ENCODE results near the gene RUFY3. TPM values are rescaled to one million over a fixed set of nuclear protein-coding genes. Genes with fewer than 3 reads are reported as not detected.

RUFY3 gene
- total RNA-seq, 1 experiment from 2014 or later, result 25.1 TPM

- no peaks in the 10 kb centered on the region for H3K4me1 ChIP-seq (ENCODE audit: insufficient read depth, low read length, poor library complexity, severe bottlenecking)
- H3K27me3 ChIP-seq (replicated peaks; ENCODE audit: insufficient read depth, low read depth, low read length, poor library complexity), result no peaks in the 10 kb centered on the region
- no peaks in the 10 kb centered on the region for H3K36me3 ChIP-seq (ENCODE audit: insufficient read depth, low read length, poor library complexity, severe bottlenecking)
- ChIA-PET CTCF (no interaction called here), POLR2A (ENCODE audit: low non-redundant PET) (no interaction called here)
- no peaks in the 10 kb centered on the region for H3K9me3 ChIP-seq (ENCODE audit: low read depth, low read length, poor library complexity, severe bottlenecking)
- TF ChIP-seq EZH2 (IDR thresholded peaks at IDR 0.05; ENCODE audit: borderline replicate concordance, low read depth, low read length, poor library complexity, severe bottlenecking) (no peak), CTCF (conservative IDR thresholded peaks at IDR 0.05; ENCODE audit: low read depth, low read length) (no peak)
- no peak for DNase-seq (ENCODE audit: low spot score)
- no TSS peak for BruUV-seq (replicated peaks)
- intact Hi-C loops (cut with micrococcal nuclease; ENCODE audit: unreplicated experiment), result no loop called here
- H3K27ac ChIP-seq (ENCODE audit: low read depth, low read length, poor library complexity, severe bottlenecking), result no peak overlapping the region
- H3K4me3 ChIP-seq (ENCODE audit: low read depth, low read length, poor library complexity, severe bottlenecking), result no peak overlapping the region
Observed at GRCh38 chr4:70772929-70773555, 51.3 kb downstream of the RUFY3 start.

GRCh38 chr4:70778888-70779422, 57.2 kb downstream of the RUFY3 start:
- Histone ChIP-seq H3K4me1 (ENCODE audit: insufficient read depth, low read length, poor library complexity, severe bottlenecking) (no peaks in the 10 kb centered on the region), H3K4me3 (ENCODE audit: low read depth, low read length, poor library complexity, severe bottlenecking) (no peak overlapping the region), H3K36me3 (ENCODE audit: insufficient read depth, low read length, poor library complexity, severe bottlenecking) (no peaks in the 10 kb centered on the region), H3K9me3 (ENCODE audit: low read depth, low read length, poor library complexity, severe bottlenecking) (no peaks in the 10 kb centered on the region), H3K27me3 (replicated peaks; ENCODE audit: insufficient read depth, low read depth, low read length, poor library complexity) (no peaks in the 10 kb centered on the region), H3K27ac (ENCODE audit: low read depth, low read length, poor library complexity, severe bottlenecking) (no peak overlapping the region)
- no TSS peak for BruUV-seq (replicated peaks)
- POLR2A ChIA-PET (ENCODE audit: low non-redundant PET), result no interaction called here
- no peak for DNase-seq (ENCODE audit: low spot score)
- TF ChIP-seq EZH2 (IDR thresholded peaks at IDR 0.05; ENCODE audit: borderline replicate concordance, low read depth, low read length, poor library complexity, severe bottlenecking) (no peak), CTCF (conservative IDR thresholded peaks at IDR 0.05; ENCODE audit: low read depth, low read length) (no peak)
- CTCF ChIA-PET, result no interaction called here
- intact Hi-C loops (cut with micrococcal nuclease; ENCODE audit: unreplicated experiment), result no loop called here

GRCh38 chr4:70783096-70783495, 61.3 kb downstream of the RUFY3 start:
- no peaks in the 10 kb centered on the region for H3K36me3 ChIP-seq (ENCODE audit: insufficient read depth, low read length, poor library complexity, severe bottlenecking)
- H3K4me1 ChIP-seq (ENCODE audit: insufficient read depth, low read length, poor library complexity, severe bottlenecking), result no peaks in the 10 kb centered on the region
- ChIA-PET CTCF (no interaction called here), POLR2A (ENCODE audit: low non-redundant PET) (no interaction called here)
- H3K27ac ChIP-seq (ENCODE audit: low read depth, low read length, poor library complexity, severe bottlenecking), result no peak overlapping the region
- no TSS peak for BruUV-seq (replicated peaks)
- H3K27me3 ChIP-seq (replicated peaks; ENCODE audit: insufficient read depth, low read depth, low read length, poor library complexity), result no peaks in the 10 kb centered on the region
- H3K4me3 ChIP-seq (ENCODE audit: low read depth, low read length, poor library complexity, severe bottlenecking), result no peak overlapping the region
- DNase-seq (ENCODE audit: low spot score), result no peak
- intact Hi-C loops (cut with micrococcal nuclease; ENCODE audit: unreplicated experiment), result no loop called here
- no peaks in the 10 kb centered on the region for H3K9me3 ChIP-seq (ENCODE audit: low read depth, low read length, poor library complexity, severe bottlenecking)
- TF ChIP-seq EZH2 (IDR thresholded peaks at IDR 0.05; ENCODE audit: borderline replicate concordance, low read depth, low read length, poor library complexity, severe bottlenecking) (no peak), CTCF (conservative IDR thresholded peaks at IDR 0.05; ENCODE audit: low read depth, low read length) (no peak)

Measured in A673 (cell line).